Measurements from ENCODE around the gene C1orf226. TPM values are rescaled to one million over a fixed set of nuclear protein-coding genes. Genes with fewer than 3 reads are reported as not detected.

Gene C1orf226
- total and polyA plus RNA-seq, 9 of the 15 experiments (the other 6 are each of a cell fraction or from before 2014, with no cell fraction given), result 0.10 to 1.4 (median 0.47) TPM

GRCh38 chr1:162386292-162387225 is 5.0 kb downstream of the C1orf226 start (continued):
- no peak for TF ChIP-seq ZNF445 (CRISPR knock-in tag; IDR thresholded peaks at IDR 0.05; ENCODE audit: low read depth)
- TF ChIP-seq DPF2 (IDR thresholded peaks at IDR 0.05), result peak; percentile 95
- TF ChIP-seq CREM (IDR thresholded peaks at IDR 0.05; ENCODE audit: low read depth), result peak; percentile 85
- peak; percentile 99 for TF ChIP-seq POLR2AphosphoS5 (IDR thresholded peaks at IDR 0.05; ENCODE audit: control insufficient read depth, insufficient read depth, low read depth, low read length)
- TF ChIP-seq ARHGAP35 (IDR thresholded peaks at IDR 0.05; ENCODE audit: partially characterized antibody), result no peak
- TF ChIP-seq ZBTB1 (CRISPR knock-in tag; IDR thresholded peaks at IDR 0.05; ENCODE audit: borderline replicate concordance, low read depth), result no peak
- no peak for TF ChIP-seq RERE (CRISPR knock-in tag; IDR thresholded peaks at IDR 0.05; ENCODE audit: borderline replicate concordance)
- TF ChIP-seq ZBTB8A (IDR thresholded peaks at IDR 0.05; ENCODE audit: partially characterized antibody), result no peak
- no peak for TF ChIP-seq ZNF41 (CRISPR knock-in tag; conservative IDR thresholded peaks at IDR 0.05)
- TF ChIP-seq ZNF24 (IDR thresholded peaks at IDR 0.05), result peak; percentile 65; the same call in 1 of the 2 replicates
- no peak for TF ChIP-seq ZZZ3 (IDR thresholded peaks at IDR 0.05)
- TF ChIP-seq CC2D1A (IDR thresholded peaks at IDR 0.05), result peak; percentile 97; the same call in 1 of the 2 replicates
- 0 out of 2 replicates have a peak, but pooled peaks have one; percentile 3 for TF ChIP-seq RREB1 (CRISPR knock-in tag; IDR thresholded peaks at IDR 0.05)
- no peak for TF ChIP-seq NFXL1 (CRISPR knock-in tag; IDR thresholded peaks at IDR 0.05)
- peak in 1 of 2 experiments; percentile 61; a peak in 1 of 4 replicates for TF ChIP-seq TEAD1 (CRISPR knock-in tag; IDR thresholded peaks at IDR 0.05)
- TF ChIP-seq MIER1 (IDR thresholded peaks at IDR 0.05; ENCODE audit: low read depth), result no peak
- peak; percentile 67 for TF ChIP-seq ZNF766 (CRISPR knock-in tag; conservative IDR thresholded peaks at IDR 0.05)
